ENCODE results near the gene HAUS5. TPM values are rescaled to one million over a fixed set of nuclear protein-coding genes. Genes with fewer than 3 reads are reported as not detected.
"Not testable (repeated sequence)": the region's sequence is repeated elsewhere in the genome, so short reads cannot be mapped to it uniquely, and the experiment has no call there.

Gene HAUS5
- total RNA-seq, 1 experiment from 2014 or later: 32.9 TPM

- Mint-ChIP-seq H3K27me3 (ENCODE audit: low read depth) (peaks cover 25% of the 10 kb centered on the region), H3K9me3 (peaks cover 28 to 36% of the 10 kb centered on the region in 2 experiments)
- H3K4me1 ChIP-seq (ENCODE audit: insufficient read depth, low read length); H2BK15ac ChIP-seq (ENCODE audit: low read depth, low read length); H3K79me1 ChIP-seq (ENCODE audit: insufficient read depth, low read depth, low read length, poor library complexity, severe bottlenecking); H2BK12ac ChIP-seq (ENCODE audit: insufficient read length, low read depth, low read length); H3K9ac ChIP-seq (ENCODE audit: extremely low read depth, insufficient read length, low read length); H3K4me3 Mint-ChIP-seq; H3K4me2 ChIP-seq (ENCODE audit: insufficient read depth, insufficient read length, low read length); DNase-seq; H3K79me2 ChIP-seq (ENCODE audit: insufficient read depth, low read length); H3K27ac ChIP-seq (ENCODE audit: insufficient read length, low read depth, low read length); H2BK120ac ChIP-seq (ENCODE audit: low read depth, low read length, poor library complexity, severe bottlenecking); H3T11ph ChIP-seq (ENCODE audit: low read length); H3K23me2 ChIP-seq (ENCODE audit: insufficient read length, low read depth, low read length, poor library complexity, severe bottlenecking); H2AFZ ChIP-seq (ENCODE audit: low read length); H2BK20ac ChIP-seq (ENCODE audit: low read depth, low read length, poor library complexity, severe bottlenecking); H3K56ac ChIP-seq (ENCODE audit: insufficient read length, low read depth, low read length); H3K27me3 ChIP-seq (ENCODE audit: insufficient read depth, low read length); H4K5ac ChIP-seq (ENCODE audit: insufficient read length, low read depth, low read length); H4K20me1 ChIP-seq (ENCODE audit: control insufficient read depth, insufficient read depth, insufficient read length); H2AK5ac ChIP-seq (ENCODE audit: insufficient read length, low read length); H3K4me1 Mint-ChIP-seq; H4K91ac ChIP-seq (ENCODE audit: insufficient read length, low read depth, low read length); H4K8ac ChIP-seq (replicated peaks; ENCODE audit: insufficient read length, low read depth, low read length); H3K23ac ChIP-seq (ENCODE audit: insufficient read length, low read depth, low read length); H3K4ac ChIP-seq (ENCODE audit: low read depth, low read length); H3K27ac Mint-ChIP-seq; H3K14ac ChIP-seq (ENCODE audit: insufficient read depth, low read length); H3K18ac ChIP-seq (ENCODE audit: insufficient read length, low read depth, low read length); H3K36me3 Mint-ChIP-seq (ENCODE audit: insufficient read depth in 1 of 3, low read depth in 3 of 3); H2BK5ac ChIP-seq (ENCODE audit: insufficient read length, low read length): not testable (repeated sequence)
- no CpG with 5 or more reads among the region's 8 CpGs for WGBS (ENCODE audit: extremely low coverage, insufficient read length, low lambda C conversion rate)
- H3K9me3 ChIP-seq (ENCODE audit: control insufficient read depth, low read depth, low read length): peaks cover 12% of the 10 kb centered on the region
These were observed 5.4 kb upstream of the HAUS5 start for GRCh38 chr19:35607170-35607569.

All from H9 (cell line).